Pancreas (tissue), 10 donors: ENCODE measurements around the gene RBP7. TPM values are rescaled to one million over a fixed set of nuclear protein-coding genes. Genes with fewer than 3 reads are reported as not detected.

Experiments used
- ATAC-seq, 4 donors: fragments of 200-7000 bp; cut with Tn5 transposase; one replicate each; pipeline versions ENCODE4 v1.8.0 to v1.9.1; 2020; ENCODE audit warnings: mild to moderate bottlenecking in 4 of 4, moderate library complexity in 4 of 4
- DNase-seq, 6 donors: peaks; one replicate each; pipeline ENCODE4 v3.0.0-alpha.2; 2020
- FAIRE-seq: peaks from 2 replicates; lab custom pipeline; 2012; peaks lifted over from hg19 to GRCh38; lab: Jason Lieb, UNC
- H3K27ac ChIP-seq, 4 donors: fragments of 200-600 bp; sonication (generic); 1 replicate in 3 of 4; 2 replicates in 1 of 4; pipeline versions ENCODE4 v1.5.0 to v1.8.0; 2020
- H3K27me3 ChIP-seq, 4 donors: fragments of 200-600 bp; one replicate each; pipeline ENCODE4 v1.8.0; 2021
- H3K36me3 ChIP-seq, 3 donors: fragments of 200-600 bp; sonication (generic) in 1 of 3; one replicate each; pipeline versions ENCODE4 v1.5.0 to v1.8.0; 2020 to 2021
- H3K4me1 ChIP-seq, 3 donors: fragments of 200-600 bp; one replicate each; pipeline ENCODE4 v1.8.0; 2021
- H3K4me3 ChIP-seq, 4 donors: fragments of 200-600 bp; sonication (generic) in 2 of 4; one replicate each; pipeline versions ENCODE4 v1.5.0 to v1.8.0; 2020 to 2021
- H3K9me3 ChIP-seq, 4 donors: fragments of 200-600 bp; one replicate each; pipeline ENCODE4 v1.8.0; 2021
- CTCF ChIP-seq, 4 donors: fragments of 200-600 bp; sonication (generic) in 3 of 4; IDR thresholded peaks; one replicate each; pipeline versions ENCODE4 v1.5.0 to v1.8.0; 2021; ENCODE audit warnings: antibody characterized with exemption in 4 of 4
- WGBS, 2 donors: extraction: QIAGEN DNeasy Blood & Tissue Kit; methylation state at CpG; one replicate each; pipeline ENCODE4 v1.1.7; 2013; 5-methylcytosine and 5-hydroxymethylcytosine counted together
- intact Hi-C, 3 donors: fragments of 100-400 bp; cut with DNase I; formaldehyde crosslinking; loops; one replicate each; pipeline versions ENCODE4 v1.11.1 to v1.14.2; 2022
- polyA plus RNA-seq, 2 donors: library from polyadenylated mRNA; stranded (reverse); fragments of 200-250 nt; gene quantifications; one replicate each; pipeline ENCODE4 v1.2.3, GENCODE V29; 2013
- total RNA-seq, 6 donors: library from RNA; stranded (reverse); fragmentation: NEBNext Ultra II Directional in 4 of 6; extraction: Animal tissue kit (Norgen Biotek cat#: 25700) in 4 of 6; gene quantifications; one replicate each; pipeline versions ENCODE4 v1.2.1 to v1.2.4, GENCODE V29; 2021 to 2023
- donor health status: healthy with polysubstance abuse.
- donor health status: DM: no; HTN: no; CAD: no; lungs with moderate emphysema.
- donor health status: DM: no; HTN: no; CAD: no.
- donor health status: control.
- donor health status: control.
- donor health status: Bipolar disorder and iron deficiency.
- donor health status: DM: yes; HTN: yes; CAD: no.
- donor health status: DM: no; HTN: no; CAD: no.
- donor health status: DM: no; HTN: no; CAD: no.
- donor health status: DM: yes; HTN: yes; CAD: no.

Gene RBP7
- total and polyA plus RNA-seq, 8 donors, result 0.76 to 17.4 (median 2.5) TPM

GRCh38 chr1:10042746-10043145 lies 45.7 kb downstream of the RBP7 start:
- no peak for TF ChIP-seq CTCF (IDR thresholded peaks at IDR 0.05)
- Histone ChIP-seq H3K4me3 (no peak overlapping the region), H3K4me1 (peaks cover 17 to 25% (median 22%) of the 10 kb centered on the region in 3 donors), H3K27me3 (no peaks in the 10 kb centered on the region), H3K27ac (no peak overlapping the region), H3K36me3 (peaks cover 0 to 3% (median 0%) of the 10 kb centered on the region in 3 donors), H3K9me3 (no peaks in the 10 kb centered on the region)
- ATAC-seq (no peak), FAIRE-seq (no peak), DNase-seq (no peak)
- intact Hi-C loops, result no loop called here
- 94 to 95% methylated on average over 4 of the region's 4 CpGs for WGBS, 2 donors

- H3K4me3 ChIP-seq, result no peak overlapping the region
- H3K27ac ChIP-seq, result peak overlapping the region; percentile 39 to 67 (median 46)
- H3K9me3 ChIP-seq, result no peaks in the 10 kb centered on the region
- FAIRE-seq (no peak), ATAC-seq (peak; percentile 88 to 96 (median 96)), DNase-seq (peak; percentile 56 to 91 (median 78))
- 66 to 68% methylated on average over 8 of the region's 8 CpGs for WGBS, 2 donors
- no peaks in the 10 kb centered on the region for H3K27me3 ChIP-seq
- H3K36me3 ChIP-seq, result peaks cover 0 to 2% (median 0%) of the 10 kb centered on the region in 3 donors
- intact Hi-C loops, result no loop called here
- TF ChIP-seq CTCF (IDR thresholded peaks at IDR 0.05), result no peak
- peaks cover 17 to 25% (median 22%) of the 10 kb centered on the region in 3 donors for H3K4me1 ChIP-seq
Measured at GRCh38 chr1:10045480-10046355, 48.7 kb downstream of the RBP7 start.

GRCh38 chr1:10046356-10047085 lies 49.5 kb downstream of the RBP7 start:
- 44 to 46% methylated on average over 8 of the region's 8 CpGs for WGBS, 2 donors
- no peak for TF ChIP-seq CTCF (IDR thresholded peaks at IDR 0.05)

GRCh38 chr1:10048601-10049000 lies 51.6 kb downstream of the RBP7 start:
- no peak for DNase-seq
- Histone ChIP-seq H3K36me3 (no peaks in the 10 kb centered on the region), H3K9me3 (no peaks in the 10 kb centered on the region), H3K27me3 (no peaks in the 10 kb centered on the region), H3K27ac (no peak overlapping the region), H3K4me1 (peaks cover 17 to 25% (median 22%) of the 10 kb centered on the region in 3 donors), H3K4me3 (no peak overlapping the region)
- WGBS, 2 donors, result 93 to 94% methylated on average over 3 of the region's 3 CpGs
- TF ChIP-seq CTCF (IDR thresholded peaks at IDR 0.05), result no peak
- intact Hi-C loops, result no loop called here
- ATAC-seq, result no peak
- FAIRE-seq, result no peak

More at GRCh38 chr1:10046356-10047085, 49.5 kb downstream of the RBP7 start:
- H3K4me3 ChIP-seq, result no peak overlapping the region
- DNase-seq, result peak in 1 of 6 donors; percentile 36
- H3K27ac ChIP-seq, result peak overlapping the region; percentile 12 to 67 (median 41)
- H3K36me3 ChIP-seq, result no peaks in the 10 kb centered on the region
- no peaks in the 10 kb centered on the region for H3K9me3 ChIP-seq
- no peaks in the 10 kb centered on the region for H3K27me3 ChIP-seq
- FAIRE-seq, result no peak
- intact Hi-C loops, result no loop called here
- peaks cover 17 to 25% (median 22%) of the 10 kb centered on the region in 3 donors for H3K4me1 ChIP-seq
- ATAC-seq, result peak; percentile 75 to 87 (median 82)
